ENCODE results near the gene TMA7.
"Not testable (repeated sequence)": the region's sequence is repeated elsewhere in the genome, so short reads cannot be mapped to it uniquely, and the experiment has no call there.

TMA7 gene

GRCh38 chr3:48469046-48469915 is 29.2 kb downstream of the TMA7 start:
- no peak for DNase-seq

DNA sequence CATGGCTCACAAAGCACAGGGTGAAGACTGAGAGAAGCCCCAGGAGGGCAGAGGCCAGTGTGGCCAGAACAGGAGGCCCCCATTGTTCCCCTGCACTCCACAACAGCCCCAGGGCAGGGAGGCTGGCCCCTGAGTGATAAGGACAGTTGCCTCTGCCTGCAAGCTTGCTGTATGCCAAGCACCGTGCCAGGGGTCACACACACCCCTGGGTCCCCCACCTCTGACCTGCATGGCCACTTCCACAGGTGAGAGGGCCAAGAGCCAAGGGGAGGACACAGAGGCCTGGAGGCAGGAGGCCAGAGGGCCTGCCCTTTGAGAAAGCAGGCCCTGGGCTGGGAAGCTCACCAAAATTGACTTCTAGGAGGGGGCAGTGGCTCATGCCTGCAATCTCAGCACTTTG is 30.2 kb downstream of the TMA7 start:
- no peak for DNase-seq

- DNase-seq: no peak
Measured at GRCh38 chr3:48472673-48472922, 32.5 kb downstream of the TMA7 start.

GRCh38 chr3:48472923-48473616 is 33.0 kb downstream of the TMA7 start:
- DNase-seq: peak; percentile 98

DNA sequence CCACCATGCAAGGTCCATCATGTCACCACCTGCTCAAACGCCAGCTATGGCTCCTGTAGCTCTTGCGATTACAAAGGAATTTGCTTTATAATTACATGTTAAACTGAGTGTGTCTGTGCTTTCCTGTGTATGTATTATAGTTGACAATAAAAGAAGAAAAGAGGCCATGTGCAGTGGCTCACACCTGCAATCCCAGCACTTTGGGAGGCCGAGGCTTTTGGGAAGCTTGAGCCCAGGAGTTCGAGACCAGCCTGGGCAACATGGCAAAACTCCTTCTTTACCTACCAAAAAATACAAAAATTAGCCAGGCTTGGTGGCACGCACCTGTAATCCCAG is 33.5 kb downstream of the TMA7 start:
- no peak for DNase-seq

GRCh38 chr3:48474031-48474430 is 34.0 kb downstream of the TMA7 start:
- not testable (repeated sequence) for DNase-seq

DNA sequence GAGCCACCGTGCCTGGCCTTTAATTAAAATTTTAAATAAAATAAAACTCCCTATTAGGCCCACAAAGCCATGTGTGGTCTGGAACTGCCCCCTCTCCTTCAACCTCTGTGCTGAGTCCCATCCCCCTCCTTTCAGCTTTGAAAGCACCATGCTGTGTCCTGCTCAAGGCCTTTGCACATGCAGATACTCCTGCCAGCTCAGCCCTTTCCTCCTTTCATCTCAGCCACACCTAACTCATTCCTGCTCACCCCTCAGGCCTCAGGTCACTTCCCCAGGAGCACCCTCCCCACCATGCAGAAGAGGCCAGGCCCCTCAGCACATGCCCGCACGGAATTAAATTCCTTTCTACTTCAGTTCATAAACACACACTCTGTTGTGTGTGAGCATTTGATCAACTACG is 34.6 kb downstream of the TMA7 start:
- no peak for DNase-seq

GRCh38 chr3:48475188-48475587 is 35.1 kb downstream of the TMA7 start:
- DNase-seq: no peak

DNA sequence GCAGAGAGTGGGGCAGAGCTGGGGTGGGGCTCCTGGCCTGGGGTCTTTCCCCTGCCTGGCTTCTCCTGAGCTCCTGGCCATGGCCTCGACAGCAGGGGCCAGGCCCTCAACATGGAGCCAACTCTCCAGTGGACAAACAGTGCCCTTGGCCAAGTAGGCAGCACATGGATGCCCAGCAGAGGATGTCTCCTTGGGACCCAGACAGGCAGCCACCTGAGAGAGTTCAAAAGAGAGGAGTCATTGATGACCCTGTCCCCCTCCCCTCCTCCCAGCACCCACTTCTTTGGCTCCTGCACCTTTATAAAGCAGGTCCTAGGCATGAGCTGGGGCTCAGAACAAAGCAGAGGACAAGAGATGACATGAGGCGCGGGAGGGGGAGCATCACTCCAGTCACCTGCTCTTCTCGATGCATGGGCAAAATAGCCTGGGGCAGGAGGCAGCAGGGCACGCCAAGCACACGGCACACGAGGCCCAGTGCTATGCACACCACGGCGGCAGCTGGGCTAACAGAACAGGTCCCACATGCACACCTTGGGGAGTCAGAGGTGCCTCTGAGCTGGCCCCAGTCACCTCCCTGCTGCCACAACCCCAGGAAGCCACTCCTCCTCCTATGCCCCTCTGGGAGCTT is 36.5 kb downstream of the TMA7 start:
- DNase-seq: no peak

DNA sequence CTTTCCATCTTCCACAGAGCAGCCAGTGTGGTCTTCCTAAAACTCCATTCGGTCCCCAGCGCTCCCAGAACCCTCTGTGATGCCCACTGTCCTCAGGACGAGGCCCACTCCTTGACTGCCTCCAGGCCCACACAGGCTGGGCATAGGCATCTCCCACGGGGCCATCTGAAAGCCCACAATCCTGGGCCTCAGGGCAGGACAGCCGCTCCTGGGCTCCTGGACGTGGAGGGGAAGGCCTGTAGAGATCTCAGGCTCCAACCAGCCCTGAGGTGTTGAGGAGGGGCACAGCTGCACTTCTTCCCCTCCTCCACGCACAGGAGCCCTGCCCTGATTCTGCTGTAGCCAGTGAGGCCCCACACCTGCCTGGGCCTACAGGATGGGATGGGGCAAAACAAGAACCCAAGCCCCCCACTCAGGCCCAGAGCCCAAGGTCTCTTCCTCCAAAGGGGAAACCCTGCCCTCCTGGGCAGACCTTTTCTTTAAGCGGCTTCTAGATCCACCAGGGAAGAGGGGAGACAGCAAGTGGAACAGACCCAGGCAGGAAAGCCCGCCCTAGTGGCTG is 38.0 kb downstream of the TMA7 start:
- DNase-seq: no peak

- peak; percentile 78 for DNase-seq
Measured at GRCh38 chr3:48478626-48479555, 38.8 kb downstream of the TMA7 start.

GRCh38 chr3:48480891-48481290 is 40.8 kb downstream of the TMA7 start:
- DNase-seq: not testable (repeated sequence)

GRCh38 chr3:48482822-48483221 is 42.8 kb downstream of the TMA7 start:
- not testable (repeated sequence) for DNase-seq

GRCh38 chr3:48486952-48487351 is 46.9 kb downstream of the TMA7 start:
- no peak for DNase-seq

DNA sequence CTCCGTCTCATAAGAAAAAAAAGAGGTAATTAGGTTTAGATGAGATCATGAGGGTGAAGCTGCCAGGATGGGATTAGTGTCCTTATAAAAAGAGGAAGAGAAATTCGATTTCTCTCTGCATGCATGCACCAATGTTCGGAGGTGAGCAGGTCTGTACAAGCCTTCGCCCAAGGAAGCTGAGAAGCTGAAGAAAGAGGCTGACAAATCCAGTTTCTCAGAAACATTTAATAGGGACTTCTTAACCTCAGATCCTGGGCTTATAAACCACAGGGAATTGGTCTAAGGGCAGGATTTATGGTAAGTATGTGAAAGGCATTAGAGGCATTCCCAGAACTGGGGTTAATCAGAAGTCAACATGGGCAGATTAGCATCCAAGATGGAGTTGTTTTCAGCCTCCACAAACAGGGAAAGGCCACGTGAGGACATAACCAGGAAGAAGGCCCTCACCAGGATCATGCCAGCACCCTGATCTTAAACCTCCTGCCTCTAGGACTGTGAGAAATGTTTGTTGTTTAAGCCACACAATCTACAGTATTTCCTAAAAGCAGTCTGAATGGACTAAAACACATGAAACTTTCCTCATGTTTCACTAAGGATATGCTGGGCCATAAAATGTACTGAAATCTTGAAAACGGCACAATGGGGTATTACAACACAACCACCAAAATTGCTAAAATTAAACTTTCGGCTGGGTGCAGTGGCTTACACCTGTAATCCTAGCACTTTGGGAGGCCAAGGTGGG is 52.6 kb downstream of the TMA7 start:
- DNase-seq: no peak

GRCh38 chr3:48493203-48493501 is 53.1 kb downstream of the TMA7 start:
- DNase-seq: no peak
